NOMO-1 treated with dmso at 0.1 percent for 144 hours (cell line): Measurements from ENCODE around the gene LIPK.
A peak's percentile ranks its signal among the peaks of the same experiment; 100 is the strongest.
"Not testable (repeated sequence)": the region's sequence is repeated elsewhere in the genome, so short reads cannot be mapped to it uniquely, and the experiment has no call there.

Source experiments
- DNase-seq: peaks from one replicate; lab custom pipeline; 2025; ENCODE audit not compliant: unreplicated experiment; lab: John Stamatoyannopoulos, UW

LIPK gene

DNA sequence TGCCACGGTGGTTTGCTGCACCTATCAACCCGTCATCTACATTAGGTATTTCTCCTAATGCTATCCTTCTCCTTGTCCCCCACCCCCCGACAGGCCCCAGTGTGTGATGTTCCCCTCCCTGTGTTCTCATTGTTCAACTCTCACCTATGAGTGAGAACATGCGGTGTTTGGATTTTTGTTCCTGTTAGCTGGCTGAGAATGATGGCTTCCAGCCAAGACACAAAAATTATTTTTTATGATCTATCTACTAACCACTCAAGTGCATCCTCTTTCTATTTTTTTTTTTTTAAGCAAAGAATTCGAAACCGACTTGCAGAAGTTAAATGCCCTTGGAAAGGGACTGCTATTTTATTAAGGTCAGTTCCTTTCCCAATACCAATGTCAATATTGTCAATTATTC is 3.3 kb downstream of the LIPK start:
- peak; percentile 26 for DNase-seq

GRCh38 chr10:88715517-88715916 is 9.5 kb downstream of the LIPK start:
- no peak for DNase-seq

GRCh38 chr10:88721392-88721791 is 15.3 kb downstream of the LIPK start:
- no peak for DNase-seq

DNA sequence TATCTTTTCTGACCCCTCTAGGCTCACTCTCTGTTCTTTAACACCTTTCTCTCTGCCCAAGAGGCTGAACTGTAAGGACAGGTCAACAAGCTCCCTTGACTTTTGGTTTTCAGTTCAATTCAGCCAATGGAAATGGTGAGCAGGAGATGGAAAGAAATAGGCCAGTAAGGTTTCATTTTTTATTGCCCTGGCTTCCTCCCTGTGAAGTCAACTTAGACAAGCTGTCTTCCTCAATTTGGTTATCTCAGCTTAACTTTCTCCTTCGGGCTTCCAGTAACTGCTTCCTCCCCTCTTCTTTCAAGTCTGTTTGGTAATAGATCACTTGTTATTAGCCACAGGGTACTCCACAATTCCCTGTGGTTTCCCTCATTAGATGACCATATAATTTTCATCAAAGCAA is 19.7 kb downstream of the LIPK start:
- peak; percentile 27 for DNase-seq

- peak; percentile 20 for DNase-seq
Measured at GRCh38 chr10:88728107-88728763, 22.2 kb downstream of the LIPK start.

- no peak for DNase-seq
Measured at GRCh38 chr10:88730864-88731263, 24.8 kb downstream of the LIPK start.

DNA sequence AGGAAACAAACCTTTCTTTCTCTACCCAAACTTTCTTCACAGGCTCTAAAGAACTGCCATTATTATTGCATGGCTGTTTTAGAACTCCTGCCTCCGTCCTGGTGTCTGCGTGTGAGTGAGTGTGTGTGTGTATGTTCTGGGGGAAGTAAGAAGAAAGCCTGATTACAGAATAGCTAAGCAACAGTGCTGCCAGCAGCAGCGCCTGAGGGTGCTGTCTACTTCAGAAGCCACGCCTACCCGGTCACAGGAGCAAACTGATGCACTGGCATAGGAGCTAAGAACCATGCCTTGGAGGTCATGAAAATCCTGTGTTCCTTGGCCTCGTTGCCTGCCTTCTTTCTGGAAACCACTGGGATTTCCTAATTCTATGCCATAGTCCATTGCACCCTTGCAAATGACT is 25.2 kb downstream of the LIPK start:
- DNase-seq: peak; percentile 30

DNA sequence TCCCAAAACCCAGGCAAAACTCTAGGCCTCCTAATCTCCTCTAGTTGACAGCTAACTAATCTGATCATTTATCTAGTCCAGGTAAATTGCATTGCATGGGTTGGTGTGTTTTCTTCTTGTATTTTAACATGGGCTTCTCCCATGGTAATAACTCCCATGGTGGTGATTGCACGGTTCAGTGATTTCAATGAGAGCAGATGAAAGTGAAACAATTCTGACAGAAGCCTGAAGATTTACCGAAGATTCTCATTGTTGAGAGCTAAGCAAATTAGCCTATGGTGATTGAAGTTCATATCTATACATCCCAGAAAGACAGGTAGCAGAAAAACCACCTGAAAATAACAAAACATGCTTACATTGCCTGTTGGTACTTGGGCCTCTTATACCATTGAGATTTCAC is 27.2 kb downstream of the LIPK start:
- DNase-seq: no peak

GRCh38 chr10:88735661-88736060 is 29.6 kb downstream of the LIPK start:
- no peak for DNase-seq

GRCh38 chr10:88741921-88742320 is 35.9 kb downstream of the LIPK start:
- DNase-seq: not testable (repeated sequence)

DNA sequence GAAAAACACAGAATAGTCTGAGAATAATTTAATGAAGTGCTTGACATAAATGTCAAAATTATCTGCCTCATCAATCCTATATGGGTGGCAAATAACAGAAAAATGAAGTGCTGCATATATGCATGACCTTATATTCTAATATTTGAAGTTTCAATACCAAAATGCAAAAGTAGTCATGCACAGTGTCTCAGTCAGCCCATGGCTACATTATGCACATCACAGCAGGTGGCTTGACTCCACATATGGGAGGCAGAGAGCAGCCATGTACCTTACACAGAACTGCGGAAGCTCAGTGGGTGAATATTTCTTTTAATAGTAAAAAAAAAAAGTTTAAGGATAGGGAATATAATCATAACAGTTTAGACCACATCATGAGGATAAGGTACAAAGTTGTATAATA is 36.4 kb downstream of the LIPK start:
- no peak for DNase-seq

DNA sequence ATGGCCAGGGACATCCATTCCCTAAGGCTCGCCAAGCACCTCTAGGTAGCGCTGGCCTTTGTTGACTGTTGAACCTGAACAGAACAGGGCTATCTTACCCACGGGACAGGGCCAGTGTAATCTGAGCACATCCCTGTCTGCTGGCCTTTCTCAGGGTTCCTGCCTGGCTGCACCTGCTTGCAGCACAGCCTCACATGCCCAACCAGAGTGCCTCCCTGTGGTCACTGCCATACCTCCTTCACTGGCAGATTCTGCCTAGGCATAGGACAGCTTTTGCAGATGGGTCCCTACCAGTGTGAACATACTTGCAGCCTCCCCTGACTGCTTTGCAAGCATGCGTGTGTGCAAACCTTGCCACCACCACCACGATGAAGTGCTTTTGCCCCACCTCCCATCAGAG is 38.0 kb downstream of the LIPK start:
- DNase-seq: no peak

GRCh38 chr10:88745633-88746032 is 39.6 kb downstream of the LIPK start:
- DNase-seq: no peak

DNA sequence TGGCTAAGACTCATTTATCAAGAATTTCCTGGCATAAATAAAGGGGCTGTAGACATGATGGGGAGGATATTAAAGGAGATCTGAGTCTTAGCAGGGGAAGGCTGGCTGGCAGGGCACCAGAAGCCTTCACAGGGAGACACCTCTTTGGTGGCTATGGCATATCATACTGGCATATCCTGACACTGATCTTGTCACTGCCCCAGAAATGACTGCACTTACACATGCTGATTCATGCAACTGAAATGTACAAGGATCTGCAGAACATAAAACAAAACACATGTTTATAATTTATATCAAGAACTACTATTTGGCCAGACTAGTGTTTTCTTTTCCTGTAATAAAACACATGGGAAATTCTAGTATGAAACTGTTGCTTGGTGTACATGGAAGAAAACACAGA is 48.2 kb downstream of the LIPK start:
- DNase-seq: no peak

DNA sequence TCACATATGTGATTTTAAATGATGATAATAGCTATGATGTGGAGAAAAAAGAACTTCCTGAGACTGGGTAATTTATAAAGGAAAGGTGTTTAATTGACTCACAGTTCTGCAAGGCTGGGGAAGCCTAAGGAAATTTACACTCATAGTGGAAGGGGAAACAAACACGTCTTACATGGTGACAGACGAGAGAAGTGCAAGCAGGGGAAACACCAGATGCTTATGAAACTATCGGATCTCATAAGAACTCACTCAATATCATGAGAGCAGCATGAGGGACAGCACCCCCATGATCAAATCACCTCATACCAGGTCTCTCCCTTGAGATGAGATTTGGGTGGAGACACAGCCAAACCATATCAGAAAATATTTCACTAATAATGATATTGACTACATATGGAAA is 49.7 kb downstream of the LIPK start:
- DNase-seq: no peak

GRCh38 chr10:88756660-88757059 is 50.6 kb downstream of the LIPK start:
- no peak for DNase-seq

DNA sequence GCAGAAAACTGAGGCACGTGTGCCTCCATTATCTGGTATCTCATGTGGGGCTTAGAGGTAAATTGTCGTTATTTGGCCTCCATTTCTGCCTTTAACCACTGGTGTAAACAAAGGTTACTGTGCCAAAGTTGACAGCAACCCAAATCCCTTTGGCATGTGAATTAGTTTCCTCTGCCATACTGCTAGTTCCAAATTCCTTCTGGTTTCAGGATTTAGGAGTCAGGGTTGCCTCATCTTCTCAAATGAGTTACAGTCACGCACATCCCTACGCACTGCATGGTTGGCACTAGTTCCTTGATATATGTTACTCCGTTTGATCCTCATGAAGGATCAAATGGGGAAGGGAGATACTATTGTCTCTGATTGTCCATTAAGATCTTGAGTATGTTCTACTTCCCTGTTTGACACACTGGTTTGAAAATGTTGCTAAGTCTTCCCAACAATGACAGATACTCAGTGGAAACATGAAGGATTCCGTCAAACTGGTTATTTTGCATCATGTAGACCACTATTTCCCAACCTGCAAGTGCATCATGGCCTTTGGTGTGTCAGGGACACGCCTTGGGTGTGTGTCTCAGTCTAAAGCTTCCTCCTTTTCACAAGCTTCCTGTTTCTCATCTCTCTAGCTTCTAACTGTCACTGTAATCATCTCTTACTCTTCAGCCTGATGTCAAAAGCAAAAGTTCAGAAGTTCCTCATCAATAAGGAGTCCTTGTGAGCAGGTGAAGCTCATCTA is 53.5 kb downstream of the LIPK start, which contains the start of gene LIPN:
Gene LIPN, plus strand, starts transcription at position 655 of the 736 bp plus-strand sequence. CDS start 1,386 bp downstream, outside the sequence.
- DNase-seq: peak; percentile 70

DNA sequence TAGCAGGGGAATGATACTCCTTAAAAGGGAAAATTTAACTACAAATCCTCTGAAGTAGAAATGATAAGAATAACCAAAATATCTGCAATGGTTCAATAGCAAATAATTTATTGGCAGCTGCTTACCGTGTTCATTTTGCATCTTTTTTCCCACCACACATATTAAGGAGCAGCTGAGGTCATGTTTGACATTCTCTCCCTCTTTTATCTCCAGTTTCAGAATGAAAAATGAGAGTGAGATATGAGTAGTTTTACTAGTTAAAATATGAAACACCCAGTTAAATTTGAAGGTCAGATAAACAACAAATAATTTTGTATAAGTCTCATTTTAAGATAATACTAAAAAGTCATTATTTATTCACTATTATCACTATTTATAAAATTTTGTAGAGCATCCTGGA is 56.9 kb downstream of the LIPK start:
- DNase-seq: no peak

GRCh38 chr10:88763441-88763840 is 57.4 kb downstream of the LIPK start:
- no peak for DNase-seq

DNA sequence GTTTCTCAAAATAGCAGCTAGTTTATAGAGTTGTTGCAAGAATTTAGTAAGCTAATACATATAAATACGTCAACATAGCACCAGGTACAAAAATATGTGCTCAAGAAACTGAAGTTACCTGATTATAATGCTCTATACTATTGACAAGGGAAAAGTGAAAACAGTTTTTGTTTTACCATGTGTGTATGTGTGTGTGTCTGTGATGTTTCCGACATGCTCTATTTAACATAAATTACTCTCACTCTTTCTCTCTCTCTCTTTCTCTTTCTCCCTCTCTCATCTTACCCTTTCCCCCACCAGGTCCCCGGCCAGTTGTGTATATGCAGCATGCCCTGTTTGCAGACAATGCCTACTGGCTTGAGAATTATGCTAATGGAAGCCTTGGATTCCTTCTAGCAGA is 58.1 kb downstream of the LIPK start:
- DNase-seq: no peak

DNA sequence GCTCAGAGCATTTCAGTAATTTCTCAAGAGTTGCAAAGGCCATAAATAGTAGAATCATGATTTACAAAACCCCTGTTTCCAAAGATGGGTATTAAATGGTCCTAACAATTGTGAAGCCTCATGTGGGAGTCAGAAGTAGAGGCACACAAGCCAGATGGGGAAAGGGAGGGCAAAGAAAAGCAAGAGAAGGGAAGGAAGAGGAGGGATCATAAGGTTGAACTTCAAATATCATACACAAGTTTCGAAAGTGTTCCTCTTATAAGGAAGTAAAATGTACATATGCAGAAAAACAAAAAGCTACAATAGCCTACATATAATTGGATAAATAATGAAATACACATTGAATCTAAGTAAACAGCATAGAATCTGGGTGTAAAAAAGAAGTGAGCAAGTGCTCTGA is 59.8 kb downstream of the LIPK start:
- DNase-seq: no peak

GRCh38 chr10:88769384-88769783 is 63.3 kb downstream of the LIPK start:
- DNase-seq: no peak

DNA sequence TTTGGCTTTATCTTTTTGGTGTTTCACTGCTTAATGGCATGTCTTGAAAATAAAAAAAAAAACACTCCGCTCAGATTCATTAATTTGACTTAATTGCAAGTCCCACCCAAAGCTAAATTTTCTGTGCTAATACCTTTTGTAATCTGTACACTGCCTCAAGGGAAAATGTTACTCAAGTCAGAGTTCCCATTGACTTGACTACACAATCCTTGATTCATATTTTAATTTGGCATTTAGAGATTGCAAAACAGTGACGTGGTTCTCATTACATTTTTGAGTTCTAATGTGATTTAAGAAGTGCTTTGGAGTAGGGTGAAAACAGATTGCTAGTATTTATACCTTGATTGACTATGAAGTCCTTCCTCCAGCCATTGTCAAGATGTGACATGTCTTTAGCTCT is 75.2 kb downstream of the LIPK start:
- no peak for DNase-seq
